Activated CD4-positive, alpha-beta memory T cell treated with anti-CD3 and anti-CD28 coated beads for 36 hours (primary cell): ENCODE results near the gene MSRB3. TPM values are rescaled to one million over a fixed set of nuclear protein-coding genes. Genes with fewer than 3 reads are reported as not detected.

Source experiments
- CTCF ChIA-PET: fragments of 350-600 bp; sonication (Branson Sonifier 250); formaldehyde crosslinking; loops from one replicate; lab custom pipeline; 2021; ENCODE audit warnings: antibody characterized with exemption, inconsistent platforms; lab: Charles Lee
- POLR2A ChIA-PET: fragments of 350-600 bp; sonication (Branson Sonifier 250); formaldehyde crosslinking; loops from one replicate; lab custom pipeline; 2021; ENCODE audit warnings: antibody characterized with exemption; lab: Charles Lee
- DNase-seq: peaks from one replicate; pipeline ENCODE4 v3.0.0-alpha.2; 2020
- H3K27ac Mint-ChIP-seq: one replicate; pipeline ENCODE4 v1.8.0; 2021; ENCODE audit warnings: mixed read lengths
- H3K27me3 Mint-ChIP-seq: one replicate; pipeline ENCODE4 v1.8.0; 2021; ENCODE audit warnings: mixed read lengths
- H3K36me3 Mint-ChIP-seq: one replicate; pipeline ENCODE4 v1.8.0; 2021; ENCODE audit warnings: mixed read lengths
- H3K4me1 Mint-ChIP-seq: one replicate; pipeline ENCODE4 v1.8.0; 2021; ENCODE audit warnings: low read depth, mixed read lengths
- H3K4me3 Mint-ChIP-seq: one replicate; pipeline ENCODE4 v1.8.0; 2021; ENCODE audit warnings: mild to moderate bottlenecking, mixed read lengths
- H3K9me3 Mint-ChIP-seq: one replicate; pipeline ENCODE4 v1.8.0; 2021; ENCODE audit warnings: mixed read lengths
- intact Hi-C: fragments of 100-400 bp; cut with micrococcal nuclease; formaldehyde crosslinking; loops from one replicate; pipeline ENCODE4 v1.15.1; 2023
- total RNA-seq, 2 experiments: library from RNA; stranded (reverse); gene quantifications; one replicate each; pipeline ENCODE4 v1.2.3, GENCODE V29; 2021

The MSRB3 gene
- total RNA-seq, 2 experiments from 2014 or later = not detected

GRCh38 chr12:65500091-65500900 is 221.8 kb downstream of the MSRB3 start:
- no peak for DNase-seq
- Mint-ChIP-seq H3K9me3 (no peaks in the 10 kb centered on the region), H3K27me3 (peaks cover 3% of the 10 kb centered on the region), H3K4me3 (no peak overlapping the region), H3K4me1 (no peaks in the 10 kb centered on the region), H3K36me3 (no peaks in the 10 kb centered on the region), H3K27ac (no peak overlapping the region)
- ChIA-PET CTCF (no interaction called here), POLR2A (no interaction called here)
- intact Hi-C loops = no loop called here

GRCh38 chr12:65501093-65501621 is 222.7 kb downstream of the MSRB3 start:
- H3K27me3 Mint-ChIP-seq = peaks cover 3% of the 10 kb centered on the region
- no peak overlapping the region for H3K27ac Mint-ChIP-seq
- ChIA-PET CTCF (no interaction called here), POLR2A (no interaction called here)
- intact Hi-C loops = no loop called here
- H3K9me3 Mint-ChIP-seq = no peaks in the 10 kb centered on the region
- H3K36me3 Mint-ChIP-seq = no peaks in the 10 kb centered on the region
- H3K4me3 Mint-ChIP-seq = no peak overlapping the region
- H3K4me1 Mint-ChIP-seq = no peaks in the 10 kb centered on the region
- DNase-seq = no peak

- POLR2A ChIA-PET = no interaction called here
- Mint-ChIP-seq H3K36me3 (no peaks in the 10 kb centered on the region), H3K9me3 (no peaks in the 10 kb centered on the region), H3K4me3 (no peak overlapping the region), H3K27me3 (peaks cover 3% of the 10 kb centered on the region), H3K27ac (no peak overlapping the region), H3K4me1 (no peaks in the 10 kb centered on the region)
- CTCF ChIA-PET = no interaction called here
- DNase-seq = no peak
- intact Hi-C loops = no loop called here
These were observed 223.5 kb downstream of the MSRB3 start for GRCh38 chr12:65501935-65502334.

- POLR2A ChIA-PET = no interaction called here
- no peaks in the 10 kb centered on the region for H3K4me1 Mint-ChIP-seq
- CTCF ChIA-PET = no interaction called here
- no peak overlapping the region for H3K4me3 Mint-ChIP-seq
- intact Hi-C loops = no loop called here
- DNase-seq = no peak
- H3K27ac Mint-ChIP-seq = no peak overlapping the region
- H3K9me3 Mint-ChIP-seq = no peaks in the 10 kb centered on the region
- H3K27me3 Mint-ChIP-seq = no peaks in the 10 kb centered on the region
- no peaks in the 10 kb centered on the region for H3K36me3 Mint-ChIP-seq
These were observed 225.9 kb downstream of the MSRB3 start for GRCh38 chr12:65504417-65504816.

GRCh38 chr12:65505386-65506121 is 227.1 kb downstream of the MSRB3 start:
- ChIA-PET CTCF (no interaction called here), POLR2A (no interaction called here)
- Mint-ChIP-seq H3K9me3 (no peaks in the 10 kb centered on the region), H3K4me1 (no peaks in the 10 kb centered on the region), H3K27me3 (no peaks in the 10 kb centered on the region), H3K36me3 (no peaks in the 10 kb centered on the region), H3K27ac (no peak overlapping the region), H3K4me3 (no peak overlapping the region)
- intact Hi-C loops = no loop called here
- DNase-seq = no peak

GRCh38 chr12:65508276-65509035 is 230.0 kb downstream of the MSRB3 start:
- Mint-ChIP-seq H3K27ac (no peak overlapping the region), H3K4me3 (no peak overlapping the region), H3K9me3 (no peaks in the 10 kb centered on the region), H3K4me1 (no peaks in the 10 kb centered on the region), H3K27me3 (no peaks in the 10 kb centered on the region), H3K36me3 (no peaks in the 10 kb centered on the region)
- no peak for DNase-seq
- ChIA-PET POLR2A (no interaction called here), CTCF (no interaction called here)
- intact Hi-C loops = no loop called here

- no peaks in the 10 kb centered on the region for H3K4me1 Mint-ChIP-seq
- no peak for DNase-seq
- H3K27ac Mint-ChIP-seq = no peak overlapping the region
- intact Hi-C loops = no loop called here
- no peaks in the 10 kb centered on the region for H3K9me3 Mint-ChIP-seq
- no peak overlapping the region for H3K4me3 Mint-ChIP-seq
- POLR2A ChIA-PET = no interaction called here
- CTCF ChIA-PET = no interaction called here
- no peaks in the 10 kb centered on the region for H3K36me3 Mint-ChIP-seq
- no peaks in the 10 kb centered on the region for H3K27me3 Mint-ChIP-seq
These were observed 231.5 kb downstream of the MSRB3 start for GRCh38 chr12:65510007-65510406.

- no peaks in the 10 kb centered on the region for H3K36me3 Mint-ChIP-seq
- H3K9me3 Mint-ChIP-seq = no peaks in the 10 kb centered on the region
- no peaks in the 10 kb centered on the region for H3K27me3 Mint-ChIP-seq
- intact Hi-C loops = no loop called here
- H3K4me3 Mint-ChIP-seq = no peak overlapping the region
- CTCF ChIA-PET = no interaction called here
- no peak for DNase-seq
- no peak overlapping the region for H3K27ac Mint-ChIP-seq
- POLR2A ChIA-PET = no interaction called here
- H3K4me1 Mint-ChIP-seq = no peaks in the 10 kb centered on the region
These were observed 232.1 kb downstream of the MSRB3 start for GRCh38 chr12:65510584-65511050.

- no peaks in the 10 kb centered on the region for H3K36me3 Mint-ChIP-seq
- CTCF ChIA-PET = no interaction called here
- H3K4me1 Mint-ChIP-seq = no peaks in the 10 kb centered on the region
- no peaks in the 10 kb centered on the region for H3K27me3 Mint-ChIP-seq
- POLR2A ChIA-PET = no interaction called here
- DNase-seq = no peak
- H3K27ac Mint-ChIP-seq = no peak overlapping the region
- intact Hi-C loops = no loop called here
- no peaks in the 10 kb centered on the region for H3K9me3 Mint-ChIP-seq
- H3K4me3 Mint-ChIP-seq = no peak overlapping the region
These were observed 232.8 kb downstream of the MSRB3 start for GRCh38 chr12:65511134-65511834.

GRCh38 chr12:65511912-65512311 is 233.4 kb downstream of the MSRB3 start:
- Mint-ChIP-seq H3K27me3 (no peaks in the 10 kb centered on the region), H3K4me1 (no peaks in the 10 kb centered on the region)
- intact Hi-C loops = no loop called here

More at GRCh38 chr12:65511912-65512311, 233.4 kb downstream of the MSRB3 start:
- Mint-ChIP-seq H3K4me3 (no peak overlapping the region), H3K36me3 (no peaks in the 10 kb centered on the region), H3K9me3 (no peaks in the 10 kb centered on the region), H3K27ac (no peak overlapping the region)
- CTCF ChIA-PET = no interaction called here
- POLR2A ChIA-PET = no interaction called here
- no peak for DNase-seq
